A673 (cell line): Measurements from ENCODE around the gene LHFPL2. TPM values are rescaled to one million over a fixed set of nuclear protein-coding genes. Genes with fewer than 3 reads are reported as not detected.

Experiments used
- BruUV-seq: library from RNA; stranded (reverse); fragments of 400-500 nt; replicated peaks from 2 replicates; lab custom pipeline; 2021; lab: Mats Ljungman, UMichigan
- CTCF ChIA-PET: fragments of 300-600 bp; sonication (Branson Sonifier 250); formaldehyde crosslinking; loops from one replicate; lab custom pipeline; 2022; ENCODE audit warnings: antibody characterized with exemption; lab: Charles Lee
- POLR2A ChIA-PET: fragments of 300-600 bp; sonication (Branson Sonifier 250); formaldehyde crosslinking; loops from one replicate; lab custom pipeline; 2022; ENCODE audit warnings: antibody characterized with exemption; ENCODE audit not compliant: low non-redundant PET; lab: Charles Lee
- DNase-seq: peaks from one replicate; pipeline ENCODE4 v3.0.0-alpha.2; 2015; ENCODE audit warnings: low spot score
- H3K27ac ChIP-seq: fragments of 200-600 bp; sonication (generic); 2 replicates; pipeline ENCODE4 v1.5.1; 2016; ENCODE audit warnings: mixed run types, low read depth, mild to moderate bottlenecking, mixed read lengths, antibody characterized with exemption, low read length; ENCODE audit not compliant: poor library complexity, severe bottlenecking
- H3K27me3 ChIP-seq: fragments of 200-600 bp; sonication (generic); replicated peaks from 2 replicates; pipeline ENCODE4 v1.6.1; 2017; ENCODE audit warnings: mixed run types, low read depth, mild to moderate bottlenecking, mixed read lengths, antibody characterized with exemption, low read length; ENCODE audit not compliant: insufficient read depth, poor library complexity
- H3K36me3 ChIP-seq: fragments of 200-600 bp; sonication (generic); 2 replicates; pipeline ENCODE4 v1.6.1; 2016; ENCODE audit warnings: mixed run types, mild to moderate bottlenecking, mixed read lengths, antibody characterized with exemption, low read length; ENCODE audit not compliant: insufficient read depth, poor library complexity, severe bottlenecking
- H3K4me1 ChIP-seq: fragments of 200-600 bp; sonication (generic); 2 replicates; pipeline ENCODE4 v1.6.1; 2017; ENCODE audit warnings: mixed run types, mild to moderate bottlenecking, mixed read lengths, antibody characterized with exemption, low read length; ENCODE audit not compliant: insufficient read depth, poor library complexity, severe bottlenecking
- H3K4me3 ChIP-seq: fragments of 200-600 bp; sonication (generic); 2 replicates; pipeline ENCODE4 v1.5.1; 2016; ENCODE audit warnings: low read depth, mixed run types, mild to moderate bottlenecking, mixed read lengths, low read length; ENCODE audit not compliant: poor library complexity, severe bottlenecking
- H3K9me3 ChIP-seq: fragments of 200-600 bp; sonication (generic); 2 replicates; pipeline ENCODE4 v1.6.1; 2016; ENCODE audit warnings: mixed run types, low read depth, mild to moderate bottlenecking, mixed read lengths, antibody characterized with exemption, low read length; ENCODE audit not compliant: poor library complexity, severe bottlenecking
- EZH2 ChIP-seq: fragments of 200-600 bp; sonication (generic); IDR thresholded peaks from 2 replicates; pipeline ENCODE4 v1.6.1; 2017; ENCODE audit warnings: borderline replicate concordance, low read depth, mild to moderate bottlenecking, mixed read lengths, antibody characterized with exemption, low read length; ENCODE audit not compliant: poor library complexity, severe bottlenecking
- intact Hi-C: fragments of 100-400 bp; cut with micrococcal nuclease; formaldehyde crosslinking; loops from one replicate; pipeline ENCODE4 v1.10.0; 2022; ENCODE audit not compliant: unreplicated experiment
- total RNA-seq: library from RNA; stranded (reverse); gene quantifications from 2 replicates; pipeline ENCODE4 v1.2.3, GENCODE V29; 2021
- TF ChIP-seq, protein P1 (sequence below): fragments of 300-800, 200-600 bp; sonication (generic); conservative IDR thresholded peaks from 2 replicates; pipeline ENCODE4 v1.5.1; 2017; ENCODE audit warnings: low read depth, mild to moderate bottlenecking, antibody characterized with exemption, low read length, moderate library complexity, mixed read lengths

The LHFPL2 gene
- total RNA-seq, 1 experiment from 2014 or later, result 6.2 TPM

DNA sequence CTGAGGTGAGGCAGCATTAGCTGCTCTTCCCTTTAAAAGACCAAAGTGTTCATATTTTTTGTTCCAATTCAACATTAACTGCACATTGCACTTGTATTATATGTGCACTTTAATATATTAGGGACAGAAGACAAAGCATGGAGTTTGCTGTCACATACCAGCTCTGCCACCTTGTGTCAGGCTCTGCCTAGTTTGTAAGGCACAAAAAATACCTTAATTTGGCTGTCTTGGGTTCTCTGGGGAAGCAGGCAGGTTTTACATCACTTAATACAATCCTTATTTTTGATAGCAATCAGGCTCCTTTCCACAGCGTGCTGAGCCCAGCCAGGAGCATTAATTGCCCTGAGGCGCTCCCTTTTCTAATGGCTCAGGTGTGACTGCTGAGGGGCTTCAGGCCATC is 156.3 kb downstream of the LHFPL2 start:
- intact Hi-C loops, result no loop called here
- POLR2A ChIA-PET, result no interaction called here
- Histone ChIP-seq H3K27ac (no peak overlapping the region), H3K4me1 (no peaks in the 10 kb centered on the region), H3K36me3 (no peaks in the 10 kb centered on the region), H3K4me3 (no peak overlapping the region), H3K9me3 (no peaks in the 10 kb centered on the region), H3K27me3 (no peaks in the 10 kb centered on the region)
- TF ChIP-seq EZH2, result no peak
- TF ChIP-seq, protein P1, sequence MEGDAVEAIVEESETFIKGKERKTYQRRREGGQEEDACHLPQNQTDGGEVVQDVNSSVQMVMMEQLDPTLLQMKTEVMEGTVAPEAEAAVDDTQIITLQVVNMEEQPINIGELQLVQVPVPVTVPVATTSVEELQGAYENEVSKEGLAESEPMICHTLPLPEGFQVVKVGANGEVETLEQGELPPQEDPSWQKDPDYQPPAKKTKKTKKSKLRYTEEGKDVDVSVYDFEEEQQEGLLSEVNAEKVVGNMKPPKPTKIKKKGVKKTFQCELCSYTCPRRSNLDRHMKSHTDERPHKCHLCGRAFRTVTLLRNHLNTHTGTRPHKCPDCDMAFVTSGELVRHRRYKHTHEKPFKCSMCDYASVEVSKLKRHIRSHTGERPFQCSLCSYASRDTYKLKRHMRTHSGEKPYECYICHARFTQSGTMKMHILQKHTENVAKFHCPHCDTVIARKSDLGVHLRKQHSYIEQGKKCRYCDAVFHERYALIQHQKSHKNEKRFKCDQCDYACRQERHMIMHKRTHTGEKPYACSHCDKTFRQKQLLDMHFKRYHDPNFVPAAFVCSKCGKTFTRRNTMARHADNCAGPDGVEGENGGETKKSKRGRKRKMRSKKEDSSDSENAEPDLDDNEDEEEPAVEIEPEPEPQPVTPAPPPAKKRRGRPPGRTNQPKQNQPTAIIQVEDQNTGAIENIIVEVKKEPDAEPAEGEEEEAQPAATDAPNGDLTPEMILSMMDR, result no peak
- no peak for DNase-seq
- CTCF ChIA-PET, result no interaction called here
- BruUV-seq, result no TSS peak

DNA sequence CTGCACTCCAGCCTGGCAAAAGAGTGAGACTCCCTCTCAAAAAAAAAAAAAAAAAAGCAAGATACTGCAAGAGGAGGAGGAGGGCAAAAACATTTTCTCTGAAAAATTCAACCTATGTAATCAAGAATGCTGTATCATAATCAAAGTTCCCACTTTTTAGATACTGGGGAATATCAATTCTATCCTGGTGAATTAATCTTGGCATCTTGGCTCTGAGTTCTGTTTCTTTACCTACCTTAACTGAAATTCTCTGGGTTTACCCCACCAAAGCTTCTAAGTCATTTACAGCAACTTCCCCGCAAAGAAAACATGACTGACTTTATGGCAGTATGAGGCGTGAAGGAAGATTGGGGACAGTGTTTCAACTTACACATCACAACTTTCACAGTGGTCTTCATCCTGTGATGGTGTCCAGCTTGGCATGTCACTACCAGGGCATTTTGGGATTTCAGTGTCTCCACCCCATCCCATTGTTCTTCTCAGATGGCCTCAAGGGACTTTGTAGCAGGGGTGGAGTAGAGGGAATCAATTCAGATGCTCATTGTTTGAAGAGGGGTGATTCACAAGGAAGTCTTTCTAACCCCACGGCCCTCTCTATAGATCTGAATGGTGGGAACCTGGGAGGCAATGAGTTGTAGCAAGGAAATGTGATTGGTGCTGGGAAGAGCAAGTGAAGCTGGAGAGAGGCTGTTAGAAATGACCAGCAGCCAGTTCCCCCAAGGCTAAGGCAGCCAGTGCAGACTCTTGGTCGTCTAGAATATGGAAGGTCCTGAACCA is 157.7 kb downstream of the LHFPL2 start:
- intact Hi-C loops, result no loop called here
- TF ChIP-seq EZH2, result no peak
- TF ChIP-seq, protein P1, result no peak
- H3K27ac ChIP-seq, result no peak overlapping the region
- H3K9me3 ChIP-seq, result no peaks in the 10 kb centered on the region
- BruUV-seq, result no TSS peak
- DNase-seq, result no peak
- H3K4me1 ChIP-seq, result no peaks in the 10 kb centered on the region
- ChIA-PET CTCF (no interaction called here), POLR2A (no interaction called here)
- no peak overlapping the region for H3K4me3 ChIP-seq
- H3K36me3 ChIP-seq, result no peaks in the 10 kb centered on the region
- H3K27me3 ChIP-seq, result no peaks in the 10 kb centered on the region

DNA sequence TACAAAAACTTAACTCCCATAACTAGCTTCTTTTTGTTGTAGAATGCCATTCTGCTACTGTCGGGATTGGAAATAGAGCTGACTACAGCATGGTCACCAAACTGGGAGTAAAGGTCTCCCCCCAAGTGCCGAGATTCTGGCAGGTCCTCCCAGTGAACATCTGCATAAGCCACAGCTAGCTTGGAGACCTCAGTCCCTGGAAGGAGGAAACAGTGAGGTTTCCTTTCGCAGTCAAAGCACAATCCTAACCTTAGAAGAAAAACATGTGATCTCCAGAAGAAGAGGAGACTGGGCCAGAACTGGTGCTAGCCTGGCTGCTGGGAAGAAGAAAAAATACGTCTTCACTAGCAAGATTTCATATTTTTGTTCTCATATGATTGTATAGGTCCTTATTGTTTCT is 160.7 kb downstream of the LHFPL2 start:
- H3K27ac ChIP-seq, result no peak overlapping the region
- intact Hi-C loops, result no loop called here
- POLR2A ChIA-PET, result no interaction called here

More for the DNA sequence above, 160.7 kb downstream of the LHFPL2 start:
- Histone ChIP-seq H3K36me3 (no peaks in the 10 kb centered on the region), H3K9me3 (no peaks in the 10 kb centered on the region), H3K4me1 (no peaks in the 10 kb centered on the region), H3K27me3 (no peaks in the 10 kb centered on the region), H3K4me3 (no peak overlapping the region)
- no peak for DNase-seq
- no peak for TF ChIP-seq EZH2
- TF ChIP-seq, protein P1, result no peak
- BruUV-seq, result no TSS peak
- CTCF ChIA-PET, result no interaction called here
